Ishikawa (cell line): Measurements from ENCODE around the gene LRP1.

Experiments used
- CEBPB ChIP-seq: IDR thresholded peaks from 2 replicates; pipeline ENCODE4 v1.6.1; 2012
- CREB1 ChIP-seq: IDR thresholded peaks from 2 replicates; pipeline ENCODE4 v1.6.1; 2012; ENCODE audit warnings: low read depth
- EGR1 ChIP-seq: IDR thresholded peaks from 2 replicates; pipeline ENCODE4 v1.6.1; 2012
- EP300 ChIP-seq: IDR thresholded peaks from 2 replicates; pipeline ENCODE4 v1.6.1; 2012; ENCODE audit warnings: borderline replicate concordance
- FOXM1 ChIP-seq: IDR thresholded peaks from 2 replicates; pipeline ENCODE4 v1.6.1; 2012; ENCODE audit warnings: low read depth, borderline replicate concordance
- NFIC ChIP-seq: IDR thresholded peaks from 2 replicates; pipeline ENCODE4 v1.6.1; 2012
- RAD21 ChIP-seq: IDR thresholded peaks from 2 replicates; pipeline ENCODE4 v1.6.1; 2012; ENCODE audit warnings: low read depth
- REST ChIP-seq: IDR thresholded peaks from 2 replicates; pipeline ENCODE4 v1.6.1; 2012; ENCODE audit warnings: low read depth, mild to moderate bottlenecking
- TAF1 ChIP-seq: IDR thresholded peaks from 2 replicates; pipeline ENCODE4 v1.6.1; 2012; ENCODE audit warnings: low read depth, mild to moderate bottlenecking
- TCF12 ChIP-seq: IDR thresholded peaks from 2 replicates; pipeline ENCODE4 v1.6.1; 2012; ENCODE audit warnings: low read depth
- TEAD4 ChIP-seq: IDR thresholded peaks from 2 replicates; pipeline ENCODE4 v1.6.1; 2012
- USF1 ChIP-seq: IDR thresholded peaks from 2 replicates; pipeline ENCODE4 v1.6.1; 2012
- YY1 ChIP-seq: IDR thresholded peaks from 2 replicates; pipeline ENCODE4 v1.6.1; 2012; ENCODE audit warnings: low read depth
- ZBTB7A ChIP-seq: IDR thresholded peaks from 2 replicates; pipeline ENCODE4 v1.6.1; 2012; ENCODE audit warnings: low read depth
- TF ChIP-seq, protein P1 (sequence below): IDR thresholded peaks from 2 replicates; pipeline ENCODE4 v1.6.1; 2012

LRP1 gene

DNA sequence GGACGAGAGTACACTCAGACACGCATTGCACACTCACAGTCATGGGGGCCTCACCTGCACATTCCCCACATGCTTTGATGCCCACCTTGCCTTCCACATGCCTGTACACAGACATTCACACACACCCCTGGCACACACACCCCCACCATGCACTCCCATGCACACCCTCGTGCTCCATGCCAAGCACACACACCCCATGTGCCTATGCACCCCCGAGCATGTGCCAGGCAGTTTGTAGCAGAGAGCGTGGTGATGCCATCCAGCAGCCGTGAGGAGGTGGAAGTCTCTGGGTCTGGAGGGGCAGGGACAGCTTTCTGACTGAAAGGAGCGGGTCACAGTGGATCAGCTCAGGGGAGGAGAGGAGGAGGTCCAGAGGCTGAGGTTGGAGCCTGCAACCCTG lies 77.6 kb downstream of the LRP1 start:
- TF ChIP-seq CREB1 (no peak), EGR1 (no peak), TCF12 (no peak), TAF1 (no peak), RAD21 (no peak), EP300 (no peak), ZBTB7A (no peak), NFIC (no peak), FOXM1 (no peak), CEBPB (no peak), YY1 (no peak), REST (no peak), USF1 (no peak), TEAD4 (no peak)
- TF ChIP-seq, protein P1, sequence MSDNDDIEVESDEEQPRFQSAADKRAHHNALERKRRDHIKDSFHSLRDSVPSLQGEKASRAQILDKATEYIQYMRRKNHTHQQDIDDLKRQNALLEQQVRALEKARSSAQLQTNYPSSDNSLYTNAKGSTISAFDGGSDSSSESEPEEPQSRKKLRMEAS: no peak

DNA sequence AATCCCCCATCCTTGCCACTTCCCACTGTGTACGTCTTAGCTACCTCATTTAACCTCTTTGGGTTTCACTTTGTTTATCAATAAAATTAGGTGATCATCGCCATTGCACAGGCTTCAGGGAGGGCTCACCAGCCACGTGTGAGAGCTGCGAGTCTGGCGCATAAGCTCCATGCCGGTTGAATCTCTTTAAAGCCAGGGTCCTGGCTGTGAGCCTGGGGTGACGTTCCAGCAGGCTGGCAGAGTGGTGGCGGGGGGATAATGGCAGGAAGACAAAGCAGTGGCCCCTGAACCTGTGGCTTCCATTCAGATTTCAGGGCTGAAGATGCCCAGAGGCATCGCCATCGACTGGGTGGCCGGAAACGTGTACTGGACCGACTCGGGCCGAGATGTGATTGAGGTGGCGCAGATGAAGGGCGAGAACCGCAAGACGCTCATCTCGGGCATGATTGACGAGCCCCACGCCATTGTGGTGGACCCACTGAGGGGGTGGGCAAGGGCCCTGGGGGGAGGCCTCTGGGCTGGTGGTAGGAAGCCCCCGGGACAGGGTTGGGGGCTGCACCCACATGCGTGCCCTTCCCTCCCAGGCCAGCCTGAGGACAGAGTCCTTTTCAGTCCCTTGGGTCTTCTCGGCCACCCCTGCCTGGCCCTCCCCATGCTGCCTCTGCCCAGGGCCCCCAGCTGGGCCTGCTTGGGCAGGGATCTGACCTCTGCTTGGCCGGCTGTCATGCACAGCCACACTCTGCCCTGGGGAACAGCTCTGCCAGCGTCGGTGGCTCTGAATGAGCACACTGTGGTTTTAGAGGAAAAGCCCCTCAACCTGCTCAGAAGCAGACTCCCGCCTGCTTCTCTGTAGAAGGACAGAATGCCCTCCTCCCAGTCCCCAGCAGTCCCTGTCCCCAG lies 79.7 kb downstream of the LRP1 start:
- TF ChIP-seq NFIC: no peak
- TF ChIP-seq USF1: no peak

- TF ChIP-seq CEBPB: no peak
- no peak for TF ChIP-seq FOXM1
- TF ChIP-seq CREB1: no peak
- no peak for TF ChIP-seq ZBTB7A
- no peak for TF ChIP-seq NFIC
- no peak for TF ChIP-seq USF1
- TF ChIP-seq REST: no peak
- no peak for TF ChIP-seq TEAD4
- TF ChIP-seq, protein P1: no peak
- no peak for TF ChIP-seq TAF1
- TF ChIP-seq EP300: no peak
- TF ChIP-seq TCF12: no peak
- no peak for TF ChIP-seq RAD21
- no peak for TF ChIP-seq YY1
- TF ChIP-seq EGR1: no peak
Measured at GRCh38 chr12:57208631-57209282, 80.5 kb downstream of the LRP1 start.

- no peak for TF ChIP-seq YY1
- TF ChIP-seq, protein P1: no peak
Measured at GRCh38 chr12:57209916-57210315, 81.6 kb downstream of the LRP1 start.

DNA sequence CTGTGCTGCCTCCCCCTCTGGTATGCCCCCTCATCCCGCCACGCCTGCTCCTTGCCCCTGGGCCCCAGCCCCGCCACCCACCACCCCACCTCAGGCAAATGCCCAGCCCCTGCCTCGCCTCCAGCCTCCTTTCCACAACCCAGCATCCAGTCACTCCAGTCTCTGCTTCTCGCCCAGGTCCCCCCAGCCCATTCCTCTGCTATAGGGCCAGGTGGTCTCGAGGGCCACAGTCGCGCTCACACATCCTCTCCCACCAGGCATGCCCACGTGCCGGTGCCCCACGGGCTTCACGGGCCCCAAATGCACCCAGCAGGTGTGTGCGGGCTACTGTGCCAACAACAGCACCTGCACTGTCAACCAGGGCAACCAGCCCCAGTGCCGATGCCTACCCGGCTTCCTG lies 82.2 kb downstream of the LRP1 start:
- TF ChIP-seq NFIC: no peak
- no peak for TF ChIP-seq FOXM1
- TF ChIP-seq REST: no peak
- no peak for TF ChIP-seq CEBPB
- no peak for TF ChIP-seq TEAD4
- no peak for TF ChIP-seq EP300
- TF ChIP-seq, protein P1: no peak
- TF ChIP-seq TAF1: no peak
- no peak for TF ChIP-seq YY1
- no peak for TF ChIP-seq TCF12
- no peak for TF ChIP-seq CREB1
- TF ChIP-seq EGR1: no peak
- TF ChIP-seq RAD21: no peak
- TF ChIP-seq USF1: no peak
- TF ChIP-seq ZBTB7A: no peak
